IPS DF 4.7 (cell line): ENCODE data around the gene LINGO1.

Experiments
- DNase-seq: peaks from one replicate; pipeline ENCODE4 v3.0.0-alpha.2; 2013; ENCODE audit warnings: low spot score; ENCODE audit errors: extremely low read depth

LINGO1 gene

GRCh38 chr15:77573802-77574201 is 58.9 kb downstream of the LINGO1 start:
- DNase-seq = no peak

- no peak for DNase-seq
Observed at GRCh38 chr15:77572186-77572585, 60.5 kb downstream of the LINGO1 start.

- no peak for DNase-seq
Observed at GRCh38 chr15:77571741-77572140, 61.0 kb downstream of the LINGO1 start.

GRCh38 chr15:77571181-77571580 is 61.5 kb downstream of the LINGO1 start:
- no peak for DNase-seq

GRCh38 chr15:77569729-77570125 is 63.0 kb downstream of the LINGO1 start:
- DNase-seq = no peak

GRCh38 chr15:77568973-77569728 is 63.6 kb downstream of the LINGO1 start:
- DNase-seq = no peak

GRCh38 chr15:77568014-77568972 is 64.4 kb downstream of the LINGO1 start:
- no peak for DNase-seq

- DNase-seq = no peak
Observed at GRCh38 chr15:77567202-77567601, 65.5 kb downstream of the LINGO1 start.

- no peak for DNase-seq
Observed at GRCh38 chr15:77566092-77566491, 66.6 kb downstream of the LINGO1 start.

- no peak for DNase-seq
Observed at GRCh38 chr15:77565378-77565915, 67.3 kb downstream of the LINGO1 start.

- no peak for DNase-seq
Observed at GRCh38 chr15:77564938-77565337, 67.8 kb downstream of the LINGO1 start.

- no peak for DNase-seq
Observed at GRCh38 chr15:77564341-77564740, 68.4 kb downstream of the LINGO1 start.

- no peak for DNase-seq
Observed at GRCh38 chr15:77563623-77564156, 69.0 kb downstream of the LINGO1 start.
